ENCODE results near the gene KCNQ1.

DNA sequence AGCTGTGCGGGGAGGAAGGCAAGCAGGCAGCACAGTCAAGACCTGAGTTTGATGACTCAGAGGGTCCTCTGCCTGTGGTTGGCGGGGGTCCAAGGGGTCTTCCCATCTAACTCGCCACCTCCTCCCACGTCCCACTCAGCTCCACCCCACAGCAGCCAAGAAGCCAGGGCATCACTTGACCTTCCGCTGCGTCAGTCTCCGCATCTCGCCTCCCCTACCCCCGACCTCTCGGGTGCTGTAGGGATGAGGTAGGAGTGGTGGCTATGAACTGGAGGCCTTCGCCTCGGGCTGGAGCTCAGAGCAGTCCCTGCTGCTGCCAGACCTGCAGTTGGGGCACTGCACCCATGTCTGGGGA is 350.1 kb downstream of the KCNQ1 start:
- TF ChIP-seq TOX (CRISPR knock-in tag; IDR thresholded peaks at IDR 0.05; ENCODE audit: borderline replicate concordance) (no peak), ZFP3 (CRISPR knock-in tag; IDR thresholded peaks at IDR 0.05) (no peak), ESRRG (CRISPR knock-in tag; IDR thresholded peaks at IDR 0.05) (no peak), ISL1 (CRISPR knock-in tag; IDR thresholded peaks at IDR 0.05) (no peak), ZFP30 (CRISPR knock-in tag; IDR thresholded peaks at IDR 0.05) (no peak), RARB (CRISPR knock-in tag; IDR thresholded peaks at IDR 0.05) (no peak), CSDC2 (CRISPR knock-in tag; IDR thresholded peaks at IDR 0.05) (no peak), TCF4 (CRISPR knock-in tag; IDR thresholded peaks at IDR 0.05; ENCODE audit: borderline replicate concordance) (no peak), ZNF70 (CRISPR knock-in tag; IDR thresholded peaks at IDR 0.05) (no peak), ZC3H10 (CRISPR knock-in tag; IDR thresholded peaks at IDR 0.05) (no peak)
- TF ChIP-seq, protein P1, sequence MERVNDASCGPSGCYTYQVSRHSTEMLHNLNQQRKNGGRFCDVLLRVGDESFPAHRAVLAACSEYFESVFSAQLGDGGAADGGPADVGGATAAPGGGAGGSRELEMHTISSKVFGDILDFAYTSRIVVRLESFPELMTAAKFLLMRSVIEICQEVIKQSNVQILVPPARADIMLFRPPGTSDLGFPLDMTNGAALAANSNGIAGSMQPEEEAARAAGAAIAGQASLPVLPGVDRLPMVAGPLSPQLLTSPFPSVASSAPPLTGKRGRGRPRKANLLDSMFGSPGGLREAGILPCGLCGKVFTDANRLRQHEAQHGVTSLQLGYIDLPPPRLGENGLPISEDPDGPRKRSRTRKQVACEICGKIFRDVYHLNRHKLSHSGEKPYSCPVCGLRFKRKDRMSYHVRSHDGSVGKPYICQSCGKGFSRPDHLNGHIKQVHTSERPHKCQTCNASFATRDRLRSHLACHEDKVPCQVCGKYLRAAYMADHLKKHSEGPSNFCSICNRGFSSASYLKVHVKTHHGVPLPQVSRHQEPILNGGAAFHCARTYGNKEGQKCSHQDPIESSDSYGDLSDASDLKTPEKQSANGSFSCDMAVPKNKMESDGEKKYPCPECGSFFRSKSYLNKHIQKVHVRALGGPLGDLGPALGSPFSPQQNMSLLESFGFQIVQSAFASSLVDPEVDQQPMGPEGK (CRISPR knock-in tag; IDR thresholded peaks at IDR 0.05; ENCODE audit: borderline replicate concordance), result no peak
- TF ChIP-seq, protein P2, sequence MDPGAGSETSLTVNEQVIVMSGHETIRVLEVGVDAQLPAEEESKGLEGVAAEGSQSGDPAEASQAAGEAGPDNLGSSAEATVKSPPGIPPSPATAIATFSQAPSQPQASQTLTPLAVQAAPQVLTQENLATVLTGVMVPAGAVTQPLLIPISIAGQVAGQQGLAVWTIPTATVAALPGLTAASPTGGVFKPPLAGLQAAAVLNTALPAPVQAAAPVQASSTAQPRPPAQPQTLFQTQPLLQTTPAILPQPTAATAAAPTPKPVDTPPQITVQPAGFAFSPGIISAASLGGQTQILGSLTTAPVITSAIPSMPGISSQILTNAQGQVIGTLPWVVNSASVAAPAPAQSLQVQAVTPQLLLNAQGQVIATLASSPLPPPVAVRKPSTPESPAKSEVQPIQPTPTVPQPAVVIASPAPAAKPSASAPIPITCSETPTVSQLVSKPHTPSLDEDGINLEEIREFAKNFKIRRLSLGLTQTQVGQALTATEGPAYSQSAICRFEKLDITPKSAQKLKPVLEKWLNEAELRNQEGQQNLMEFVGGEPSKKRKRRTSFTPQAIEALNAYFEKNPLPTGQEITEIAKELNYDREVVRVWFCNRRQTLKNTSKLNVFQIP (CRISPR knock-in tag; IDR thresholded peaks at IDR 0.05; ENCODE audit: borderline replicate concordance, low read depth), result no peak
- TF ChIP-seq, protein P3, sequence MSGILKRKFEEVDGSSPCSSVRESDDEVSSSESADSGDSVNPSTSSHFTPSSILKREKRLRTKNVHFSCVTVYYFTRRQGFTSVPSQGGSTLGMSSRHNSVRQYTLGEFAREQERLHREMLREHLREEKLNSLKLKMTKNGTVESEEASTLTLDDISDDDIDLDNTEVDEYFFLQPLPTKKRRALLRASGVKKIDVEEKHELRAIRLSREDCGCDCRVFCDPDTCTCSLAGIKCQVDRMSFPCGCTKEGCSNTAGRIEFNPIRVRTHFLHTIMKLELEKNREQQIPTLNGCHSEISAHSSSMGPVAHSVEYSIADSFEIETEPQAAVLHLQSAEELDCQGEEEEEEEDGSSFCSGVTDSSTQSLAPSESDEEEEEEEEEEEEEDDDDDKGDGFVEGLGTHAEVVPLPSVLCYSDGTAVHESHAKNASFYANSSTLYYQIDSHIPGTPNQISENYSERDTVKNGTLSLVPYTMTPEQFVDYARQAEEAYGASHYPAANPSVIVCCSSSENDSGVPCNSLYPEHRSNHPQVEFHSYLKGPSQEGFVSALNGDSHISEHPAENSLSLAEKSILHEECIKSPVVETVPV (CRISPR knock-in tag; IDR thresholded peaks at IDR 0.05), result no peak

Data from SK-N-SH treated with all-trans-retinoic acid at 6 μM for 48 hours (cell line).